OCI-LY3 (cell line): ENCODE measurements around the gene CT45A7.
"Not testable (repeated sequence)": the region's sequence is repeated elsewhere in the genome, so short reads cannot be mapped to it uniquely, and the experiment has no call there.

Experiments
- CTCF ChIP-seq: fragments of 200-600, 300-600 bp; sonication (generic); IDR thresholded peaks from 2 replicates; pipeline ENCODE4 v1.5.1; 2014; ENCODE audit warnings: antibody characterized with exemption, low read length, low read depth
- EZH2phosphoT487 ChIP-seq: fragments of 200-600 bp; shearing (Covaris generic); IDR thresholded peaks from 2 replicates; pipeline ENCODE4 v1.6.1; 2018; ENCODE audit warnings: antibody characterized with exemption, mixed run types, low read depth

DNA sequence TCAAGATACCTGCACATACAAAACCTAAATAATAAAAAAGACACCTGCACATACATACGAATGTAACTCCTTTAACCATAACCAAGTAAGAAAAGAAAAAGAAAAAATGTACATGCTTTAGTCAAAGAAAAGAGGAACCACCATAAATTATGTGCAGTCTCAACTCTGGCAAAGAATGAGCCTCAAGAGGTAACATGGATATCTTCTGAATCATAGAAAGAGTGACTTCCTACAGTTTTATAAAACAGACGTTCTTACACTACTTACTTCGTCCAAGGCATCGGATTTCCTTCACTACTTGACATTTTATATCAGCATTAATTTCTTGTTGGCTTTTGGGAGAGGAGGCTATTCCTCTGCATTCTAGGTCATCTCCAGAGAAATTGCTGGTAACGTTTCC is 45.7 kb upstream of the CT45A7 start:
- TF ChIP-seq CTCF, EZH2phosphoT487: not testable (repeated sequence)
